ENCODE data around the gene C1QTNF12. TPM values are rescaled to one million over a fixed set of nuclear protein-coding genes. Genes with fewer than 3 reads are reported as not detected.

The C1QTNF12 gene
- total and polyA plus RNA-seq, 2 experiments from 2014 or later, result 3.8 to 6.6 TPM

- H3K4me1 ChIP-seq (ENCODE audit: insufficient read depth), result no peaks in the 10 kb centered on the region
- TF ChIP-seq CTCF (IDR thresholded peaks at IDR 0.05; ENCODE audit: poor library complexity) (no peak), EZH2phosphoT487 (IDR thresholded peaks at IDR 0.05; ENCODE audit: low read depth, severe bottlenecking, unreplicated experiment) (no peak), EZH2 (IDR thresholded peaks at IDR 0.05; ENCODE audit: borderline replicate concordance) (no peak)
- 93% methylated on average over 42 of the region's 46 CpGs for WGBS (ENCODE audit: low lambda C conversion rate, missing lambda C conversion rate)
- H3K79me2 ChIP-seq, result no peaks in the 10 kb centered on the region
- H3K9me3 ChIP-seq (ENCODE audit: low read depth), result no peaks in the 10 kb centered on the region
- no peaks in the 10 kb centered on the region for H3K36me3 ChIP-seq (replicated peaks; ENCODE audit: insufficient read depth, low read depth)
- no peak overlapping the region for H3K27ac ChIP-seq
- no peaks in the 10 kb centered on the region for H4K20me1 ChIP-seq (ENCODE audit: insufficient read depth, poor library complexity, severe bottlenecking)
- no peak for DNase-seq (ENCODE audit: low spot score)
- H3K4me2 ChIP-seq, result no peak overlapping the region
- no peak overlapping the region for H3K4me3 ChIP-seq
- no peak overlapping the region for H2AFZ ChIP-seq
- no peaks in the 10 kb centered on the region for H3K9me2 ChIP-seq (replicated peaks; ENCODE audit: insufficient read depth)
- H3K27me3 ChIP-seq, result no peaks in the 10 kb centered on the region
Observed at GRCh38 chr1:1287288-1288110, 41.0 kb upstream of the C1QTNF12 start.

- H3K4me3 ChIP-seq, result no peak overlapping the region
- TF ChIP-seq CTCF (IDR thresholded peaks at IDR 0.05; ENCODE audit: poor library complexity) (no peak), EZH2 (IDR thresholded peaks at IDR 0.05; ENCODE audit: borderline replicate concordance) (no peak)
- DNase-seq (ENCODE audit: low spot score), result no peak
- H3K4me1 ChIP-seq (ENCODE audit: insufficient read depth), result no peaks in the 10 kb centered on the region
- no peaks in the 10 kb centered on the region for H3K9me2 ChIP-seq (replicated peaks; ENCODE audit: insufficient read depth)
- no peak overlapping the region for H2AFZ ChIP-seq
- H3K27me3 ChIP-seq, result no peaks in the 10 kb centered on the region
- H3K27ac ChIP-seq, result no peak overlapping the region
- H4K20me1 ChIP-seq (ENCODE audit: insufficient read depth, poor library complexity, severe bottlenecking), result no peaks in the 10 kb centered on the region
- no peaks in the 10 kb centered on the region for H3K36me3 ChIP-seq (replicated peaks; ENCODE audit: insufficient read depth, low read depth)
- 84% methylated on average over 39 of the region's 50 CpGs for WGBS (ENCODE audit: low lambda C conversion rate, missing lambda C conversion rate)
- no peak overlapping the region for H3K4me2 ChIP-seq
- no peaks in the 10 kb centered on the region for H3K9me3 ChIP-seq (ENCODE audit: low read depth)
- no peaks in the 10 kb centered on the region for H3K79me2 ChIP-seq
Observed at GRCh38 chr1:1286313-1287261, 40.1 kb upstream of the C1QTNF12 start.

GRCh38 chr1:1285611-1286311, 39.2 kb upstream of the C1QTNF12 start:
- no peak for DNase-seq (ENCODE audit: low spot score)
- no peaks in the 10 kb centered on the region for H3K79me2 ChIP-seq

More at GRCh38 chr1:1285611-1286311, 39.2 kb upstream of the C1QTNF12 start:
- Histone ChIP-seq H3K27ac (no peak overlapping the region), H3K36me3 (replicated peaks; ENCODE audit: insufficient read depth, low read depth) (no peaks in the 10 kb centered on the region), H3K9me3 (ENCODE audit: low read depth) (no peaks in the 10 kb centered on the region), H3K27me3 (no peaks in the 10 kb centered on the region), H3K4me1 (ENCODE audit: insufficient read depth) (no peaks in the 10 kb centered on the region), H3K4me2 (no peak overlapping the region), H3K9me2 (replicated peaks; ENCODE audit: insufficient read depth) (no peaks in the 10 kb centered on the region), H4K20me1 (ENCODE audit: insufficient read depth, poor library complexity, severe bottlenecking) (no peaks in the 10 kb centered on the region), H3K4me3 (no peak overlapping the region), H2AFZ (no peak overlapping the region)
- no peak for TF ChIP-seq EZH2phosphoT487 (IDR thresholded peaks at IDR 0.05; ENCODE audit: low read depth, severe bottlenecking, unreplicated experiment)
- no peak for TF ChIP-seq EZH2 (IDR thresholded peaks at IDR 0.05; ENCODE audit: borderline replicate concordance)
- TF ChIP-seq CTCF (IDR thresholded peaks at IDR 0.05; ENCODE audit: poor library complexity), result no peak
- WGBS (ENCODE audit: low lambda C conversion rate, missing lambda C conversion rate), result 88% methylated on average over 34 of the region's 37 CpGs
